Liver (tissue), 9 donors: ENCODE data around the gene GCNA. TPM values are rescaled to one million over a fixed set of nuclear protein-coding genes. Genes with fewer than 3 reads are reported as not detected.
A peak's percentile ranks its signal among the peaks of the same experiment; 100 is the strongest.

Experiments
- DNase-seq: peaks from one replicate; pipeline ENCODE4 v3.0.0-alpha.2; 2017; ENCODE audit warnings: low spot score
- H3K27ac ChIP-seq, 2 donors: one replicate each; pipeline ENCODE4 v1.7.0; 2013; ENCODE audit warnings: inconsistent platforms in 2 of 2, low read length in 2 of 2, control low read depth in 1 of 2, low read depth in 1 of 2, mild to moderate bottlenecking in 1 of 2
- H3K27me3 ChIP-seq, 4 donors: one replicate each; pipeline versions ENCODE4 v1.6.1 to v1.7.0; 2013; ENCODE audit warnings: low read length in 3 of 4, inconsistent platforms in 1 of 4, mild to moderate bottlenecking in 1 of 4, moderate library complexity in 1 of 4; ENCODE audit not compliant: control insufficient read depth in 4 of 4, insufficient read depth in 4 of 4
- H3K36me3 ChIP-seq, 4 donors: one replicate each; pipeline versions ENCODE4 v1.6.1 to v1.7.0; 2013; ENCODE audit warnings: low read length in 3 of 4, mild to moderate bottlenecking in 3 of 4, low read depth in 1 of 4, moderate library complexity in 1 of 4; ENCODE audit not compliant: control insufficient read depth in 4 of 4, insufficient read depth in 3 of 4
- H3K4me1 ChIP-seq, 4 donors: one replicate each; pipeline versions ENCODE4 v1.6.1 to v1.7.0; 2013; ENCODE audit warnings: low read length in 3 of 4, mild to moderate bottlenecking in 3 of 4, moderate library complexity in 1 of 4; ENCODE audit not compliant: control insufficient read depth in 4 of 4, insufficient read depth in 4 of 4
- H3K4me3 ChIP-seq, 3 donors: one replicate each; pipeline versions ENCODE4 v1.6.1 to v1.7.0; 2013; ENCODE audit warnings: low read length in 3 of 3, control low read depth in 1 of 3, low read depth in 1 of 3, mild to moderate bottlenecking in 1 of 3
- H3K9ac ChIP-seq, 2 donors: one replicate each; pipeline ENCODE4 v1.7.0; 2013; ENCODE audit warnings: low read length in 2 of 2, mild to moderate bottlenecking in 2 of 2, moderate library complexity in 2 of 2, control low read depth in 1 of 2, low read depth in 1 of 2
- H3K9me3 ChIP-seq, 4 donors: one replicate each; pipeline versions ENCODE4 v1.6.1 to v1.7.0; 2013; ENCODE audit warnings: low read length in 3 of 4; ENCODE audit not compliant: control insufficient read depth in 4 of 4
- ATF3 ChIP-seq: IDR thresholded peaks from 2 replicates; pipeline ENCODE4 v1.6.1; 2016; ENCODE audit warnings: antibody characterized with exemption
- CTCF ChIP-seq: fragments of 150-350 bp; IDR thresholded peaks from 2 replicates; pipeline ENCODE4 v1.5.1; 2017; ENCODE audit warnings: improper control_type of control experiment, low read depth, low read length; ENCODE audit not compliant: missing input control
- EGR1 ChIP-seq, 2 donors: IDR thresholded peaks; 2 replicates each; pipeline ENCODE4 v1.6.1; 2016 to 2018; ENCODE audit warnings: antibody characterized with exemption in 2 of 2, low read depth in 2 of 2
- FOXA1 ChIP-seq: IDR thresholded peaks from 2 replicates; pipeline ENCODE4 v1.6.1; 2016; ENCODE audit warnings: antibody characterized with exemption
- GABPA ChIP-seq, 2 donors: IDR thresholded peaks in 1 of 2; conservative IDR thresholded peaks in 1 of 2; 2 replicates each; pipeline ENCODE4 v1.6.1; 2016; ENCODE audit warnings: antibody characterized with exemption in 2 of 2, mild to moderate bottlenecking in 1 of 2, moderate library complexity in 1 of 2
- HNF4A ChIP-seq, 2 donors: conservative IDR thresholded peaks; 2 replicates each; pipeline ENCODE4 v1.6.1; 2016; ENCODE audit warnings: antibody characterized with exemption in 2 of 2, mild to moderate bottlenecking in 2 of 2
- HNF4G ChIP-seq: IDR thresholded peaks from 2 replicates; pipeline ENCODE4 v1.6.1; 2016; ENCODE audit warnings: antibody characterized with exemption
- JUND ChIP-seq, 2 donors: IDR thresholded peaks; 2 replicates each; pipeline ENCODE4 v1.6.1; 2016; ENCODE audit warnings: antibody characterized with exemption in 2 of 2
- MAX ChIP-seq: IDR thresholded peaks from 2 replicates; pipeline ENCODE4 v1.6.1; 2016; ENCODE audit warnings: antibody characterized with exemption
- NR2F2 ChIP-seq: IDR thresholded peaks from 2 replicates; pipeline ENCODE4 v1.6.1; 2016; ENCODE audit warnings: antibody characterized with exemption
- RAD21 ChIP-seq, 2 donors: IDR thresholded peaks; 2 replicates each; pipeline ENCODE4 v1.6.1; 2016; ENCODE audit warnings: antibody characterized with exemption in 2 of 2, mild to moderate bottlenecking in 2 of 2
- REST ChIP-seq: IDR thresholded peaks from 2 replicates; pipeline ENCODE4 v1.6.1; 2016; ENCODE audit warnings: antibody characterized with exemption, mild to moderate bottlenecking
- RXRA ChIP-seq, 2 donors: IDR thresholded peaks; 2 replicates each; pipeline ENCODE4 v1.6.1; 2017 to 2018; ENCODE audit warnings: antibody characterized with exemption in 2 of 2, mild to moderate bottlenecking in 1 of 2
- SP1 ChIP-seq: IDR thresholded peaks from 2 replicates; pipeline ENCODE4 v1.6.1; 2018; ENCODE audit warnings: antibody characterized with exemption, mild to moderate bottlenecking
- YY1 ChIP-seq: IDR thresholded peaks from 2 replicates; pipeline ENCODE4 v1.6.1; 2016; ENCODE audit warnings: antibody characterized with exemption, mild to moderate bottlenecking
- ZBTB33 ChIP-seq: IDR thresholded peaks from 2 replicates; pipeline ENCODE4 v1.6.1; 2016; ENCODE audit warnings: antibody characterized with exemption
- WGBS: extraction: QIAGEN DNeasy Blood & Tissue Kit; methylation state at CpG from one replicate; pipeline ENCODE4 v1.1.7; 2013; 5-methylcytosine and 5-hydroxymethylcytosine counted together
- polyA plus RNA-seq, 2 donors: library from polyadenylated mRNA; stranded (reverse) in 1 of 2; unstranded in 1 of 2; fragments of 200-250 nt in 1 of 2; fragments of >200 nt in 1 of 2; fragmentation: Nextera tagmentation in 1 of 2; extraction: Ambion mirVana in 1 of 2; gene quantifications; one replicate each; pipeline versions ENCODE4 v1.2.1 to v1.2.3, GENCODE V29; 2013 to 2015
- total RNA-seq, 2 donors: library from RNA; depleted of rRNA; stranded (reverse); fragments of >200 nt; gene quantifications; one replicate each; pipeline ENCODE4 v1.2.3, GENCODE V29; 2014
- donor health status: healthy.
- donor health status: healthy.
- donor health status: healthy.
- donor health status: healthy.
- donor health status: healthy.

Gene GCNA
- total RNA-seq (1 to 10 TPM; 1.1 to 3.7 TPM), polyA plus RNA-seq (under 1 TPM; 0.18 to 0.35 TPM)

- Histone ChIP-seq H3K27me3 (no peaks in the 10 kb centered on the region), H3K36me3 (peaks cover 0 to 10% (median 9%) of the 10 kb centered on the region in 4 donors), H3K27ac (no peak within 1 kb of the TSS), H3K4me3 (no peak within 1 kb of the TSS), H3K9ac (no peak within 1 kb of the TSS), H3K4me1 (no peaks in the 10 kb centered on the region), H3K9me3 (no peaks in the 10 kb centered on the region)
- 96% methylated on average over 48 of the region's 48 CpGs for WGBS
- TF ChIP-seq HNF4A (conservative IDR thresholded peaks at IDR 0.05) (no peak), HNF4G (no peak), RAD21 (IDR thresholded peaks at IDR 0.05) (no peak), CTCF (no peak)
- no peak for DNase-seq
Observed at GRCh38 chrX:71578253-71579135, at the start of gene GCNA. GCNA (plus strand) TSS chrX:71578437; CDS start chrX:71580822, 2,385 bp downstream.

- H3K27me3 ChIP-seq: peaks cover 0 to 3% (median 0%) of the 10 kb centered on the region in 4 donors
- H3K4me3 ChIP-seq: peak overlapping the region; percentile 28 to 83 (median 58)
- H3K27ac ChIP-seq: peak overlapping the region; percentile 90 to 93
- no peaks in the 10 kb centered on the region for H3K9me3 ChIP-seq
- H3K9ac ChIP-seq: peak overlapping the region; percentile 70 to 93
- TF ChIP-seq EGR1 (IDR thresholded peaks at IDR 0.05; ENCODE audit: low read depth in 2 of 2) (no peak), MAX (no peak), GABPA (IDR thresholded peaks at IDR 0.05 in 1 of 2, conservative IDR thresholded peaks at IDR 0.05 in 1 of 2) (no peak), REST (no peak), RAD21 (IDR thresholded peaks at IDR 0.05) (no peak), ATF3 (no peak), RXRA (IDR thresholded peaks at IDR 0.05) (no peak), SP1 (no peak), FOXA1 (no peak), YY1 (no peak), JUND (IDR thresholded peaks at IDR 0.05) (no peak), HNF4G (no peak), HNF4A (conservative IDR thresholded peaks at IDR 0.05) (no peak), ZBTB33 (no peak), CTCF (no peak), NR2F2 (no peak)
- 3% methylated on average over 25 of the region's 25 CpGs for WGBS
- H3K36me3 ChIP-seq: no peaks in the 10 kb centered on the region
- peaks cover 0 to 4% (median 0%) of the 10 kb centered on the region in 4 donors for H3K4me1 ChIP-seq
- DNase-seq: peak; percentile 35
Observed at GRCh38 chrX:71532078-71532752, 46.0 kb upstream of the GCNA start.
